ACC112 (cell line): ENCODE data around the gene AIMP2.
"Not testable (repeated sequence)": the region's sequence is repeated elsewhere in the genome, so short reads cannot be mapped to it uniquely, and the experiment has no call there.

Source experiments
- H2AFZ ChIP-seq: fragments of 200-600 bp; sonication (generic); one replicate; pipeline ENCODE4 v1.6.0; 2017; ENCODE audit warnings: antibody characterized with exemption, low read length; ENCODE audit not compliant: unreplicated experiment
- H3K27ac ChIP-seq: fragments of 200-600 bp; sonication (generic); 2 replicates; pipeline ENCODE4 v1.5.1; 2014; ENCODE audit warnings: low read depth, mild to moderate bottlenecking, antibody characterized with exemption, low read length, moderate library complexity
- H3K27me3 ChIP-seq: fragments of 200-600 bp; sonication (generic); 2 replicates; pipeline ENCODE4 v1.6.1; 2014; ENCODE audit warnings: mild to moderate bottlenecking, antibody characterized with exemption, low read length, moderate library complexity, mixed read lengths; ENCODE audit not compliant: insufficient read depth
- H3K36me3 ChIP-seq: fragments of 200-600 bp; sonication (generic); 2 replicates; pipeline ENCODE4 v1.6.1; 2016; ENCODE audit warnings: mild to moderate bottlenecking, antibody characterized with exemption, low read length, moderate library complexity, mixed read lengths; ENCODE audit not compliant: insufficient read depth
- H3K4me1 ChIP-seq: fragments of 200-600 bp; sonication (generic); one replicate; pipeline ENCODE4 v1.6.1; 2016; ENCODE audit warnings: low read length, mixed read lengths; ENCODE audit not compliant: insufficient read depth, unreplicated experiment, control insufficient read depth
- H3K4me3 ChIP-seq: fragments of 200-600 bp; sonication (generic); 2 replicates; pipeline ENCODE4 v1.5.1; 2014; ENCODE audit warnings: mild to moderate bottlenecking, low read depth, low read length
- H3K79me2 ChIP-seq: fragments of 200-600 bp; sonication (generic); one replicate; pipeline ENCODE4 v1.6.0; 2016; ENCODE audit warnings: low read length; ENCODE audit not compliant: control insufficient read depth, unreplicated experiment, insufficient read depth

The AIMP2 gene

GRCh38 chr7:6057316-6058129 lies 48.5 kb downstream of the AIMP2 start:
- Histone ChIP-seq H3K27me3 (no peaks in the 10 kb centered on the region), H3K79me2 (peaks cover 35% of the 10 kb centered on the region), H3K4me3 (peak overlapping the region; percentile 90), H3K36me3 (peaks cover 2% of the 10 kb centered on the region; the same call in 1 of the 2 replicates), H2AFZ (no peak overlapping the region), H3K27ac (no peak overlapping the region), H3K4me1 (peaks cover 4% of the 10 kb centered on the region)

- H3K4me3 ChIP-seq, result not testable (repeated sequence)
Measured at GRCh38 chr7:6059941-6060340, 50.9 kb downstream of the AIMP2 start.

GRCh38 chr7:6071406-6071805 lies 62.3 kb downstream of the AIMP2 start:
- no peak overlapping the region for H3K4me3 ChIP-seq
- H3K27me3 ChIP-seq, result no peaks in the 10 kb centered on the region
- no peaks in the 10 kb centered on the region for H3K36me3 ChIP-seq
- H3K27ac ChIP-seq, result no peak overlapping the region
- no peaks in the 10 kb centered on the region for H3K4me1 ChIP-seq
- no peaks in the 10 kb centered on the region for H3K79me2 ChIP-seq
- no peak overlapping the region for H2AFZ ChIP-seq

More at GRCh38 chr7:6059941-6060340, 50.9 kb downstream of the AIMP2 start:
- not testable (repeated sequence) for H3K27ac ChIP-seq, H3K36me3 ChIP-seq, H3K4me1 ChIP-seq, H2AFZ ChIP-seq, H3K27me3 ChIP-seq
- H3K79me2 ChIP-seq, result peaks cover 35% of the 10 kb centered on the region
